ENCODE data around the gene B4GAT1. TPM values are rescaled to one million over a fixed set of nuclear protein-coding genes. Genes with fewer than 3 reads are reported as not detected.

B4GAT1 gene
- total RNA-seq (2021) (47.1 and 53.6 TPM in 2 replicates), Bru-seq, nascent RNA (percentile 56 among the genes with signal in this experiment), BruChase-seq, experiment 1, labeled RNA remaining after a 2-hour chase (percentile 78 among the genes with signal in this experiment), BruChase-seq, experiment 2, labeled RNA remaining after a 6-hour chase (percentile 94 among the genes with signal in this experiment)
- long read RNA-seq, transcript B4GAT1-201 (2 exons, 2,072 nt): major isoform, 179 of 242 reads
- long read RNA-seq, partial matches to known transcripts: 0 of 242 reads
- long read RNA-seq, other reads (novel, unspliced or antisense): 63 of 242 reads

GRCh38 chr11:66347425-66348276 lies at the start of gene B4GAT1:
B4GAT1 (minus strand) TSS chr11:66347629; CDS start chr11:66347545, 84 bp downstream.
- TF ChIP-seq, protein P1, sequence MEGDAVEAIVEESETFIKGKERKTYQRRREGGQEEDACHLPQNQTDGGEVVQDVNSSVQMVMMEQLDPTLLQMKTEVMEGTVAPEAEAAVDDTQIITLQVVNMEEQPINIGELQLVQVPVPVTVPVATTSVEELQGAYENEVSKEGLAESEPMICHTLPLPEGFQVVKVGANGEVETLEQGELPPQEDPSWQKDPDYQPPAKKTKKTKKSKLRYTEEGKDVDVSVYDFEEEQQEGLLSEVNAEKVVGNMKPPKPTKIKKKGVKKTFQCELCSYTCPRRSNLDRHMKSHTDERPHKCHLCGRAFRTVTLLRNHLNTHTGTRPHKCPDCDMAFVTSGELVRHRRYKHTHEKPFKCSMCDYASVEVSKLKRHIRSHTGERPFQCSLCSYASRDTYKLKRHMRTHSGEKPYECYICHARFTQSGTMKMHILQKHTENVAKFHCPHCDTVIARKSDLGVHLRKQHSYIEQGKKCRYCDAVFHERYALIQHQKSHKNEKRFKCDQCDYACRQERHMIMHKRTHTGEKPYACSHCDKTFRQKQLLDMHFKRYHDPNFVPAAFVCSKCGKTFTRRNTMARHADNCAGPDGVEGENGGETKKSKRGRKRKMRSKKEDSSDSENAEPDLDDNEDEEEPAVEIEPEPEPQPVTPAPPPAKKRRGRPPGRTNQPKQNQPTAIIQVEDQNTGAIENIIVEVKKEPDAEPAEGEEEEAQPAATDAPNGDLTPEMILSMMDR (conservative IDR thresholded peaks at IDR 0.05; ENCODE audit: low read depth, low read length): no peak
- TF ChIP-seq EZH2 (IDR thresholded peaks at IDR 0.05; ENCODE audit: borderline replicate concordance, low read depth, low read length, poor library complexity, severe bottlenecking): no peak
- H3K27ac ChIP-seq (ENCODE audit: low read depth, low read length, poor library complexity, severe bottlenecking): peak within 1 kb of the TSS; percentile 87
- H3K27me3 ChIP-seq (replicated peaks; ENCODE audit: insufficient read depth, low read depth, low read length, poor library complexity): no peaks in the 10 kb centered on the region
- peak within 1 kb of the TSS; percentile 78 for H3K4me3 ChIP-seq (ENCODE audit: low read depth, low read length, poor library complexity, severe bottlenecking)
- intact Hi-C loops (cut with micrococcal nuclease; ENCODE audit: unreplicated experiment): no loop called here
- peaks cover 32% of the 10 kb centered on the region for H3K4me1 ChIP-seq (ENCODE audit: insufficient read depth, low read length, poor library complexity, severe bottlenecking)
- no peaks in the 10 kb centered on the region for H3K9me3 ChIP-seq (ENCODE audit: low read depth, low read length, poor library complexity, severe bottlenecking)
- ChIA-PET CTCF (interaction anchor here (0.5 to 1.4 kb wide), 3 partner anchors 16 to 989 kb away, joined by 5 to 10 read pairs (median 7); no protein-coding TSS in a partner anchor), POLR2A (ENCODE audit: low non-redundant PET) (interaction anchor here (0.6 to 0.7 kb wide), 2 partner anchors 190 to 359 kb away, joined by 3 read pairs; no protein-coding TSS in a partner anchor)
- BruUV-seq (replicated peaks): no TSS peak
- H3K36me3 ChIP-seq (ENCODE audit: insufficient read depth, low read length, poor library complexity, severe bottlenecking): no peaks in the 10 kb centered on the region
- DNase-seq (ENCODE audit: low spot score): peak; percentile 97

- BruUV-seq (replicated peaks): no TSS peak
- Histone ChIP-seq H3K4me1 (ENCODE audit: insufficient read depth, low read length, poor library complexity, severe bottlenecking) (no peaks in the 10 kb centered on the region), H3K9me3 (ENCODE audit: low read depth, low read length, poor library complexity, severe bottlenecking) (no peaks in the 10 kb centered on the region), H3K36me3 (ENCODE audit: insufficient read depth, low read length, poor library complexity, severe bottlenecking) (no peaks in the 10 kb centered on the region), H3K27me3 (replicated peaks; ENCODE audit: insufficient read depth, low read depth, low read length, poor library complexity) (no peaks in the 10 kb centered on the region), H3K4me3 (ENCODE audit: low read depth, low read length, poor library complexity, severe bottlenecking) (no peak overlapping the region), H3K27ac (ENCODE audit: low read depth, low read length, poor library complexity, severe bottlenecking) (no peak overlapping the region)
- TF ChIP-seq, protein P1 (conservative IDR thresholded peaks at IDR 0.05; ENCODE audit: low read depth, low read length): no peak
- no peak for TF ChIP-seq EZH2 (IDR thresholded peaks at IDR 0.05; ENCODE audit: borderline replicate concordance, low read depth, low read length, poor library complexity, severe bottlenecking)
- POLR2A ChIA-PET (ENCODE audit: low non-redundant PET): no interaction called here
- DNase-seq (ENCODE audit: low spot score): no peak
- intact Hi-C loops (cut with micrococcal nuclease; ENCODE audit: unreplicated experiment): no loop called here
- CTCF ChIA-PET: interaction anchor here (0.5 kb wide), 1 partner anchor 93 kb away, joined by 4 read pairs; no protein-coding TSS in a partner anchor
Measured at GRCh38 chr11:66393954-66394353, 46.5 kb upstream of the B4GAT1 start.

DNA sequence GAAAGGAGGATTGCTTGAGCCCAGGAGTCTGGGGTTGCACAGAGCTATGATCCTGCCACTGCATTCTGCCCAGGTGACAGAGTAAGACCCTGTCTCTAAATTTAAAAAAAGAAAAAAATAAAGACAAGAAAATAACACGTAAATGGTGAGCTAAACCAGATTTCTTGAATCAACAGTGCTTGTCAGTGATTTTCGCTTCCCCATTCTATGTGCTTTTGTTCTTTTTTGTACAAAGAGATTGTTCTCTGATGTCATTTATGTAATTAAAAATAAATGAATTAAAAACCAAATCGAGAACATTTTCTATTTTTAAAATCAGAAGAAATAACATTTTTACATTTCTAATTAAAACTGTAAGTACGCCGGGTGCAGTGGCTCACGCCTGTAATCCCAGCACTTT lies 43.9 kb upstream of the B4GAT1 start:
- TF ChIP-seq, protein P1 (conservative IDR thresholded peaks at IDR 0.05; ENCODE audit: low read depth, low read length): no peak
- TF ChIP-seq EZH2 (IDR thresholded peaks at IDR 0.05; ENCODE audit: borderline replicate concordance, low read depth, low read length, poor library complexity, severe bottlenecking): no peak
- Histone ChIP-seq H3K36me3 (ENCODE audit: insufficient read depth, low read length, poor library complexity, severe bottlenecking) (no peaks in the 10 kb centered on the region), H3K27me3 (replicated peaks; ENCODE audit: insufficient read depth, low read depth, low read length, poor library complexity) (no peaks in the 10 kb centered on the region), H3K9me3 (ENCODE audit: low read depth, low read length, poor library complexity, severe bottlenecking) (no peaks in the 10 kb centered on the region), H3K4me3 (ENCODE audit: low read depth, low read length, poor library complexity, severe bottlenecking) (no peak overlapping the region), H3K27ac (ENCODE audit: low read depth, low read length, poor library complexity, severe bottlenecking) (no peak overlapping the region), H3K4me1 (ENCODE audit: insufficient read depth, low read length, poor library complexity, severe bottlenecking) (no peaks in the 10 kb centered on the region)
- no TSS peak for BruUV-seq (replicated peaks)
- POLR2A ChIA-PET (ENCODE audit: low non-redundant PET): no interaction called here
- DNase-seq (ENCODE audit: low spot score): no peak
- CTCF ChIA-PET: no interaction called here
- intact Hi-C loops (cut with micrococcal nuclease; ENCODE audit: unreplicated experiment): no loop called here

Measured in A673 (cell line).